GM12865 (cell line): ENCODE data around the gene RNASE4.
A peak's percentile ranks its signal among the peaks of the same experiment; 100 is the strongest.
"Not testable (repeated sequence)": the region's sequence is repeated elsewhere in the genome, so short reads cannot be mapped to it uniquely, and the experiment has no call there.

Experiments used
- DNase-seq: peaks from one replicate; pipeline ENCODE4 v3.0.0; 2010; ENCODE audit warnings: low read depth
- H3K4me3 ChIP-seq: 2 replicates; pipeline ENCODE4 v1.5.1; 2011; ENCODE audit warnings: mild to moderate bottlenecking, low read depth, low read length, control low read depth
- CTCF ChIP-seq: IDR thresholded peaks from 2 replicates; pipeline ENCODE4 v1.5.1; 2011; ENCODE audit warnings: low read length, control low read depth, low read depth, inconsistent platforms; ENCODE audit not compliant: insufficient read depth; ENCODE audit errors: missing control alignments

The RNASE4 gene

GRCh38 chr14:20714593-20715250 is 30.4 kb downstream of the RNASE4 start:
- H3K4me3 ChIP-seq: no peak overlapping the region
- DNase-seq: no peak
- TF ChIP-seq CTCF: no peak

- peak; percentile 13 for DNase-seq
- no peak for TF ChIP-seq CTCF
- H3K4me3 ChIP-seq: no peak overlapping the region
These were observed 35.4 kb downstream of the RNASE4 start for GRCh38 chr14:20719777-20720176.

GRCh38 chr14:20720741-20721140 is 36.4 kb downstream of the RNASE4 start:
- TF ChIP-seq CTCF: no peak
- DNase-seq: no peak
- no peak overlapping the region for H3K4me3 ChIP-seq

- H3K4me3 ChIP-seq: no peak overlapping the region
- TF ChIP-seq CTCF: no peak
- no peak for DNase-seq
These were observed 37.7 kb downstream of the RNASE4 start for GRCh38 chr14:20722016-20722415.

GRCh38 chr14:20723488-20723887 is 39.1 kb downstream of the RNASE4 start:
- no peak for DNase-seq
- no peak overlapping the region for H3K4me3 ChIP-seq
- TF ChIP-seq CTCF: no peak

- DNase-seq, H3K4me3 ChIP-seq: not testable (repeated sequence)
These were observed 41.8 kb downstream of the RNASE4 start for GRCh38 chr14:20726121-20726520.

- no peak overlapping the region for H3K4me3 ChIP-seq
- TF ChIP-seq CTCF: no peak
- no peak for DNase-seq
These were observed 42.2 kb downstream of the RNASE4 start for GRCh38 chr14:20726531-20726930.
